Activated T-helper 1 cell treated with Interleukin-2 at 50 U/mL for 16 hours (primary cell): ENCODE data around the gene SYT15.
"Not testable (repeated sequence)": the region's sequence is repeated elsewhere in the genome, so short reads cannot be mapped to it uniquely, and the experiment has no call there.

ENCODE experiments used
- DNase-seq: peaks from one replicate; pipeline ENCODE4 v3.0.0-alpha.2; 2020; ENCODE audit warnings: low read depth

Gene SYT15

DNA sequence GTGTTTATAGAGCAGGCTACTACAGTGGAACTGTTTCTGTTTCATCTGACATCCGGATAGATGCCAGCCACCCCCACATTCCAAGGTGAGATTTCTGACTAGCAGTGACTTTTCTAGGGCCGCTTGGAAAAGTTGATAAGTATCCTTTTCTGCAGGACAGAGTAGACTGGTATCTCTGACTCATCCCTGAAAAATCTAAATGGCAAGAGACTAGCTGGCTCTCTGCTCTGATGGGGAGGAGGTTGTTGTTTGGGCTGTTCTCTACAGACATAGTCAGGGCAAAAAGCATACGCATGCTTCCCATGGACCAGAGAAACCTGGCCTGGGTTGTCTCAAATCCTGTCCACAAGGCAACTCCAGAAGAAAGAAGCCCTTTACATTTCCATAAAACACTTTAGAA lies 10.7 kb downstream of the SYT15 start:
- not testable (repeated sequence) for DNase-seq

DNA sequence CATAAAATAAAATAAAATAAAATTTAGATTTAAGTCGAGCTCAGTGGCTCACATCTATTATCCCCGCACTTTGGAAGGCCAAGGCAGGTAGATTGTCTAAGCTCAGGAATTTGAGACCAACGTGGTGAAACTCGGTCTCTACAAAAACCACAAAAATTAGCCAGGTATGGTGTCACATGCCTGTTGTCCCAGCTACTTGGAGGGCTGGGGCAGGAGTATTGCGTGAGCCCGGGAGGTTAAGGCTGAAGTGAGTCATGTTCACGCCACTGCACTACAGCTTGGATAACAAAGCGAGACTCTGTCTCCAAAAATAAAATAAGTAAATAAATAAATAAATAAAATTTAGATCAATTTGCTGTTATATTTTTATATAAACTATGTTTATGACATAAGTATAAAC lies 12.1 kb downstream of the SYT15 start:
- DNase-seq = not testable (repeated sequence)

DNA sequence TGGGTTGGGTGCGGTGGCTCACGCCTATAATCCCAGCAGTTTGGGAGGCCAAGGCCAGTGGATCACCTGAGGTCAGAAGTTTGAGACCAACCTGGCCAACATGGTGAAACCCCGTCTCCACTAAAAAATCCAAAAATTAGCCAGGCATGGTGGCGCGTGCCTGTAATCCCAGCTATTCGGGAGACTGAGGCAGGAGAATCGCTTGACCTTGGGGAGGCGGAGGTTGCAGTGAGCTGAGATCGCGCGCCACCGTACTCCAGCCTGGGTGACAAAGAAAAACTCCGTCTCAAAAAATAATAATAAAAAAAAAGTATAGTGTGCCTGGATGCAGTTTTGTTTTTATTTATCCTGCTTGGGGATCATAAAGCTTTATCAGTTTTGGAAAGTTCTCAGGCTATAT lies 14.4 kb downstream of the SYT15 start:
- not testable (repeated sequence) for DNase-seq

DNA sequence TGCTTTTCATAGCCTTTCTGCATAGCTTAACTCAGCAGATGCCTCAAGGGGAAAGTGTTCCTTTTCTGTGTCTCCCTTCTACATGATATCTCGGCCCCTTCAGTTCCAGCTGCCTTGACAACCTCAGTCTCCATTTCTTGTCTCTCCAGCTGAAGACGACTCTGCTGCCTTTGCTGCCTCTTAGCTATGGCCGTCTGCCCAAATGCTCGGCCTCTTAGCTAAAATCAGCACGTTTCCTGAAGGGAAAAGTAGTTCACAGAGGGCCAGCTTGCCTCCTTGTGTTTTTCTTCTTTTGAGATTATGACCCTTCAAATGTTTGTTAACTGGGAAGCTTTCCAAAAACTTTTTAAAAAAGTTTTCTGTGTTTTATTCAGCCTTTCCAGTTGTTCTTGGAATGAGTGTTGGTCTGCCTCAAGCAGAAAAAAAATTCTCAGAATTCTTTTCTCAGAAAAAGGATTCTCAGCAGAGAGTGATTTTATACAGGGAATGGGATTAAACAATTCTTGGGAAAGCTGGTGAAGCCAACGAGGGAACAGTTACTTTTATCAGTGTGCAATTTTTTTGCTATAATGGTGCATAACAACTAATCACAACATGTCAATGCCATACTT lies 15.6 kb downstream of the SYT15 start:
- DNase-seq = not testable (repeated sequence)

DNA sequence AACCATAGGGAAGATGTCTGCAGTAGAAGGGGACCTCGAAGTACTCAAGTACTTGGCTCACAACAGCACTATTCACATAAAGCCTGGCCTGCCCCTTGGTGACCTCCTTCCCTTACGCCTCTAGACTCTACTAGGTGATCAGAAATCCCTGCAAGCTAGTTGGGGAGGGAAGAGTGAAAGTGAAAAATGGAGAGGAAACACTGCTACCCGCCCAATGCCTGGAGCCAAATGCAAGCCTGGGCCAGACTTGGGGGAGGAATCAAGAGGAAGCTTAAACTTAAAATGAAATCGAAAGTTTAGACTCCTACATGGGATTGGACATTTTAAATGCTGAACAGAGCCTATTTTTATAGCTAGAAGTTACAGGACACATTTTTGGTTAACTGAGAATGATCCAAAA lies 17.6 kb downstream of the SYT15 start:
- DNase-seq = not testable (repeated sequence)

DNA sequence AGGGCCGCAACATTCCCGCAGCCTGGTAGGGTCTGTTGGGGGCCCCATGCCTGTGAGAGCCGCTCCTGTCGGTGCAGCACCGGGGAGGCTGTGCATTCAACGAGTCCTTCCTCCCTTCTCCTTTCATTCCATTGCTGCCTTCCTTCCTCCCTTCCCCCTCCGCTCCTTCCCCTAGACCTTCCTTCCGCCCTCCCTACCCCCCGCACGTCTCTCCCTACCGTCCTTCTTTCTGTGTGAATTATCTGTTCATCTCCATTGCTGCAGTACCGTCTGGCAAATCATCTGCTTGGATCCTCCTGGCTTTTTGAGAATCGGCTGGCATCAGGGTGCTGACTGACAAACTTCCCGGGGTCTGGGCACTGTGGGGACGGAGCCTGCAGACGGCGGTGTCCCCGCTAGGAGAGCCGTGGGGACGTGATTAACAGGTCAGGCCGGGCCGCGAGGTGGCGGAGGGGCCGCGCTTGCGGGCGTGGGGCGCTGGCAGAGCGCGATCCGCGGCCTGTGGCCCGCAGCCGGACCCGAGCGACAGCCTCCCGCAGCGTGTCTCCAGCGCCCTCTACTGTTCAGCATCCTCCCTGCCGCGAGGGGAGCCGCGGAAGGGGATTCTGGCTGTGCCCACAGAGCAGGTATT lies 18.8 kb downstream of the SYT15 start:
- DNase-seq = not testable (repeated sequence)

DNA sequence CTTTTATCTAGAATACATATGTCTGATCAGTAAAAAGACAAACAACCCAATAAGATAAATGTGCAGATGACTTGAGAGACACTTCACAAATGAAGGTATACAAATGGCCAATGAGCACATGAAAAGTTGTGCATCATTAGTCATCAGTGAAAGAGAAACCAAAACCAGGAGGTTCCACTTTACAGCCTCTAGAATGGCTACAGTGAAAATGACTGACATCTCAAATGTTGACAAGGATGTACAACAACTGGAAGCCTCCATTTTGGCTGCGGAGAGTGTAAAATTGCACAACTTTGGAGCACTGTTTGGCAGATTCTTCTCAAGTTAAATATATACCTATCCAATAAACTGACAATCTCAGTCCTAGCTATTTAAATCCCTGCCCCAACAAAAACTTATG lies 21.6 kb downstream of the SYT15 start:
- not testable (repeated sequence) for DNase-seq

DNA sequence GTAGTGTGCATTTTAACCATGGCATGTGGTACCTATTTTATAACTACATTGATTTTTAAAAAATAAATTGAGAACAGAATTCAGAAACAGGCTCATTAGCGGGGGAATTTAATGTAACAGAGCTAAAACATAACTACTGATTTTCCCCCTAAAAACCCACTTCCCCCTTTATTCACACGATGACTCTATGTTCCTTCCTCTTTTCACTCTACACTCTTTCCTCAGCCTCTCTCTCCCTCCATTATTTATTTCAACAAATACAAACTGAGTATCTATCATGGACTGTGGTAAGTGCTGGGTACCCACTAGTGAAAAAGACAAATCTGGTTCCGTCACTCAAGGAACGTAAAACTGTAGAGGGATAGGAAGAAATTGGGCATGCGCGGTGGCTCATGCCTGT lies 36.6 kb downstream of the SYT15 start:
- not testable (repeated sequence) for DNase-seq

DNA sequence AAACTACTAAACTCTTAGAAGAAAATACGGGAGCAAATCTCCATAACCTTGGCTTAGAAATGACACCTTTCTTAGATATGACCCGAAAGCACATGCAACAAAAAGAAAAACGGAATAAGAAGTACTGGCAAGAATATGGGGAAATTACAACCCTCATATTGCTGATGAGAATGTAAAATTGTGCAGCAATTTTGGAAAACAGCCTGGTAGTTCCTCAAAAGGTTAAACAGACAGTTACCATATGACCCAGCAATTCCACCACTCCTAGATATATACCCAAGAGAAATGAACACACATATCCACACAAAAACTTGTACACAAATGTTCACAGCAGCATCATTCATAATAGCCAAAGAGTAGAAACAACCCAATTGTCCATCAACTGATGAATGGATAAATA lies 37.3 kb downstream of the SYT15 start:
- not testable (repeated sequence) for DNase-seq

DNA sequence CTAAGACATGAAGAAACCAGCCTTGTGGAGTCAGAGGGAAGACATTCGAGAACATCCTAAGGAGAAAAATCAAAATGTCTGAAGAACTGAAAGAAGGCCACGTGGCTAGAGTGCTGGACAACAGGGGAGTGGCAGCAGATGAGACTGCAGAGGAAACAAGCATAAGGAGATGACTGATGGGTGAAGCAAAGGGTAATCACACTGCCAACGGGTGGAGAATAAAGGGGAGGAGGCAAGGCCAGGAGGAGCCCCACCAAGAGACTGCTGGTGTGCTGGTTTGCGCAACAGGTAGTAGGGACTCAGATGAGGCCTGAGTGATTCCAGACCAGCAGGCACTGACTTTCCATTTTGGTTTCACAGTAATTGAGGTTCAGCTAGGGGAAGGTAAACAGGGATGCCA lies 38.2 kb downstream of the SYT15 start:
- DNase-seq = not testable (repeated sequence)

DNA sequence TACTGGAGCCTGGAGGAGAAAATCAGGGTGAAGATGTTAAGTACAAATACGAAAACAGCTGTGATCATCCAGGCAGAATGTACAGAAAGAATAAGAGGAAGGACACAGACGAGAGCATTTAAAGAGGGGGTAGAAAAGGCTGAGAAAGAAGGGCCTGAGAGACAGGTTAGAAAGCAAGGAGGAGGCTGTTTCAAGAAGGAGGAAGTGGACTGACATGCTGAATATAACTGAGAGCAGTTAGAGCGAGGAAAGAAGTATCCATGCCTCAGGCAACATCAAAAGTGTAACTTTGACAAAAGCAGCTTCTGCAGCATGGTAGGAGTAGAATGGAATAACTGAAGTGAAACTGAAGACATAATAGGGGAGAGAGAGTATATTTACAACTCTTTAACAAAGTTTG lies 39.0 kb downstream of the SYT15 start:
- DNase-seq = not testable (repeated sequence)

DNA sequence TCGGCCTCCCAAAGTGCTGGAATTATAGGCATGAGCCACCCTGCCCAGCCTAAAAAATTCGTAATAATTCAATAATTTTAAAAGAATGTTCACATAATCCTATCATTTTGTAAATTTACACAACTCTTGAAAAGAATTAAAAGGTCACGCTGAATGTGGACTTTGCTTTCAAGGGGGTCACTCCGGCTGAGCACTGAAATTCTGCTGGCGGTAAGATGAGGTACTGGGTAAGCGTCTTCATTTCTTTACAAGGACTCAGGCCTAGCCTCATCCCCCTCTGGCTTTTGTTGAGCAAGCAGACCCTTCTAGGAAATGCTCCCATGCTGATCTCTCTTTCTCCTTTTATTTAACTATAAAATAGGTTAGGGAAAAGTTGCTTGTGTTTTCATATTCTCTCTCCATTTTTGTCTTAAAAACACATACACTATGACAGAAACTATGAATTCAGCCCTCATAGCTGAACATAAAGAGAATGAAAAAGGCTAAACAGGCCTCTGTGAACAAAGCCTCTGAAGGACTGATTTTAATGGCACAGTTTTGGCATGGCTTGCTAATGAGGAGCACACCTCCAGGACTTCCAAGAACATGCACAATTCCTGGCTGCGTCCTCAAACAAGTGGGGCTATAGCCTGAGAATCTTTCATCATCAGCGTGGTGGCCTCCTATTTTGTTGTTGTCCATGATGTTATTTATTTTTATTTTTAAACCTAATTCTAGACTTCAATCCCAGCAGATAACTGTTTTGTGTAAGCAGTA lies 45.1 kb downstream of the SYT15 start:
- DNase-seq = not testable (repeated sequence)

DNA sequence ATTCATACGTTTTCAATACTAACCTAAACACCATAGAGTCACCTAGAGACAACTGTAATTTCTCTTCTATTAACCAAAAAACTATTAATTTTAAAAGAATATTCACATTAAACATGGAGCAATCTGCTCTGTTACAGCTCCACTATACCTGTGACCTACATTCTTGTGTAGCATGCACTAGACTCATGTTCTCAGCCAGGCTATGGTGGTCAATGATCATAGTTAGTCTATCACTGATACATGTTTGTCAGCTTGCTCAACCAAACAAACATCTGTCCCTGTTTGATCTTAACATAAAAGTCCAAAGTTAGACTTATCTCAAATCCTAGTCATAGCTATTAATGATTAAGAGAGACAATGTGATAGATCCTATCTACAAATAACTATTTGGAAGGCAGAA lies 50.9 kb downstream of the SYT15 start:
- DNase-seq = not testable (repeated sequence)

DNA sequence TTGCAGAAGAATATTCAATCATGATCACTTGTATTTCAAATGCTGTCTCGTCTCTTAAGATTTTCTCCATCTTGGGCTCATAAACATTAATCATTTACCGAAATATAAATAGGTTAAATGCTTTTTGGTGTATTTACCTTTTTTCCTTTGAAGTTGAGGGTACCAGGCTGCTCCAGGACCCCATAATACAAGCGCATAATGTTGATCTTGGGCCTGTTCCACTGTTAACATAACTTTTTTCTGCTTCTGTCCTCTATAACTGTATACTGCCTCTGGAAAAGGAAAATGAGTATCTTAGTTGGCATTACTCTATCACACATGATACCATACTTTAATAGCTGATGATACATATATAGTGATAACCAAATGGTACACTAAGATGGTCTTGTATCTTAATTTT lies 51.9 kb downstream of the SYT15 start:
- not testable (repeated sequence) for DNase-seq

DNA sequence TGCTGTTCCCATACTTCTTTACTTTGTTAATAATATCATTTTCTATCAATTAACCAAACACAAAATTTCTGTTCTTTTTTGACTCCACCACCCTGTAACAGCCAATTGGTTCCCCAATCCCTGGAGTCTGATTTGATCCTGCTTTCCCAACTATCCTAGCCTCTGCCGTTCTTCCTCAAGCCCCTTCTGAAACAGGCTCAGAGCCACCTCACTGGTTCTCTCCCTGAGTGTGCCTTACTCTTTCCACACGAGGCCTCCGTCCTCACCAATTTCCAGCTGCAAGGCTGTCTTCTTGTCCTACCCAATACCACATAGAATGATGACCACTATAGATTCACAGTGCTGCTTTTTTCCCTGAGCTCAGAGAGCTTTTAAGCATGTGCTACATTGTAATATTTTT lies 52.8 kb downstream of the SYT15 start:
- not testable (repeated sequence) for DNase-seq

DNA sequence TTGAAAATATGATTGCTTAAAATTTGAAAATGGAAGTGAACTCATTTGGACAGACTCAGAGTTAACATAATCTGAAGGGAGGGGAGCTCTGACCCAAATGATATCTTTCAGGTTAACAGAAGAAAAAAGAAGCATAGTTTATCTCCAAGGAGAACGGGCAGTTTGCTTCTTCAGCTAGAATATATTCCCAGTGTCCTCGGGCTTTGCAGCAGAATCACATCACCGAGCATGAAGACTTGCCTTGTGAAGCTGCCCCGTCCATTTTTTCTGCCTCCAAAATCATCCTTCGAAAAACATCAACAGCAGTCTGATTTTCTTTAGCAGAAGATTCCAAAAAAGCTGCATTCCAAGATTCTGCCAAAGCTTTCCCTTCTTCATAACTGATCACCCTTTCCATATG lies 55.8 kb downstream of the SYT15 start:
- not testable (repeated sequence) for DNase-seq

DNA sequence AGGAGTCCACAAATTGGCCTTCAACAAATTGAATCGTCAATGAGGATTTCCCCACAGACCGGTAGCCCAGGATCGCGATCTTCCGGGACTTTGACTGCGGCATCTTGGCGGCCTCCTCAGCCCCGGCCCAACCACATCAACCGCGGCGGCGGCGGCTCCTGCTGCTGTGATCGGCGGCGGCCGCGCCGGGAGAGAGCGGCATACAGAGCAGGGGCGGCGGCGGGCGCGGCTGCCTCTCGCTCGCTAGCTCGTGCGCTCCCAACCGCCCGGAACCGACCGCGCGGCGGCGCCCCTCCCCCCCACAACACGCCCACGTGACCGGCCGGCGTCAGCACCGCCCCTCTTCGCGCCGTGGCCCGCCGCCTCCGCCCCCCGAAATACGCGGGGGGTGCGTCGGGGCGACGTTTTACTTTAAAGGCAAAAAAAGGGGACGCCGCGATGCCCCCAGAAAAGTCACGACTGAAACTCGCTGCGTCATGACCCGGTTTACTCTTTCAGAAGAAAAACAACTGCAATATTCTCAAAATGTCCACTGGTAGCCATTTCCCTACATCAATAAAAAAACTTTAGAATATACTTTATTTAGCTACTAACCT lies 56.5 kb downstream of the SYT15 start:
- DNase-seq = not testable (repeated sequence)

DNA sequence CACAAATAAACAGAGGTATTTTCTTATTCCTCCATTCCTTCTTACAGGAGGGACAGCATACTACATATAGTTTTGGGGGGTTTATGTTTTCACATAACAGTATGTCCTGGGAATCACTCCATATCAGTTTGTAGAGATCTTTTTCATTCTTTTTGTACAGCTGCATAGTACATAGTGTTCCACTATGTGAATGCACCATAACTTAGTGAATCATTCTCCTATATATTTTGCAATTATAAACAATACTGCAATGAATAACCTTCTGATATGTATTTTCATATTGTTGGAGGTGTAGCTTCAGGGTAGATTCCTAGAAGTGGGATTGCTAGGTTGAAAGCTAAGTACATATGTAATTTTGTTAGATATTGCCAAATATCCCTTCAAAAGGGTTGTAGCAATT lies 61.1 kb downstream of the SYT15 start:
- not testable (repeated sequence) for DNase-seq
